H1 (cell line): ENCODE measurements around the gene SLC7A14. TPM values are rescaled to one million over a fixed set of nuclear protein-coding genes. Genes with fewer than 3 reads are reported as not detected.

ENCODE experiments used
- CTCF ChIA-PET: fragments of 300-600 bp; sonication (Branson Sonifier 250); formaldehyde crosslinking; loops from one replicate; lab custom pipeline; 2021; ENCODE audit not compliant: partially characterized antibody; lab: Charles Lee
- POLR2A ChIA-PET: fragments of 300-600 bp; sonication (Branson Sonifier 250); formaldehyde crosslinking; loops from one replicate; lab custom pipeline; 2021; ENCODE audit warnings: inconsistent platforms; ENCODE audit not compliant: partially characterized antibody; lab: Charles Lee
- DNase-seq, 2 experiments: peaks; one replicate each; pipeline versions ENCODE4 v3.0.0 to v3.0.0-alpha.2; 2010 to 2022; ENCODE audit warnings: low spot score in 2 of 2, low read depth in 1 of 2, mixed read lengths in 1 of 2
- FAIRE-seq: peaks from 2 replicates; lab custom pipeline; 2011; peaks lifted over from hg19 to GRCh38; lab: Jason Lieb, UNC
- H2AFZ ChIP-seq: 2 replicates; pipeline ENCODE4 v1.8.1; 2012; ENCODE audit warnings: low read length, inconsistent platforms
- H2AK5ac ChIP-seq: 2 replicates; pipeline ENCODE4 v1.6.1; 2013; ENCODE audit warnings: low read depth, low read length
- H2BK120ac ChIP-seq: replicated peaks from 2 replicates; pipeline ENCODE3; 2013; ENCODE audit warnings: low read depth, low read length, inconsistent platforms
- H2BK12ac ChIP-seq: 2 replicates; pipeline ENCODE4 v1.6.1; 2013; ENCODE audit warnings: low read depth, low read length
- H2BK15ac ChIP-seq: 2 replicates; pipeline ENCODE4 v1.6.1; 2013; ENCODE audit warnings: low read length
- H2BK20ac ChIP-seq: 2 replicates; pipeline ENCODE4 v1.6.1; 2013; ENCODE audit warnings: low read length
- H2BK5ac ChIP-seq: 2 replicates; pipeline ENCODE4 v1.6.1; 2013; ENCODE audit warnings: low read depth, low read length
- H3K14ac ChIP-seq: 2 replicates; pipeline ENCODE4 v1.6.1; 2013; ENCODE audit warnings: inconsistent platforms; ENCODE audit not compliant: insufficient read length
- H3K18ac ChIP-seq: 2 replicates; pipeline ENCODE4 v1.6.1; 2013; ENCODE audit warnings: low read length; ENCODE audit errors: extremely low read depth
- H3K23ac ChIP-seq: 2 replicates; pipeline ENCODE4 v1.6.1; 2013; ENCODE audit warnings: inconsistent platforms; ENCODE audit not compliant: insufficient read length
- H3K23me2 ChIP-seq: 2 replicates; pipeline ENCODE4 v1.6.1; 2013; ENCODE audit warnings: low read depth, low read length
- H3K27ac ChIP-seq: 2 replicates; pipeline ENCODE4 v1.6.1; 2011; ENCODE audit warnings: low read depth, low read length, inconsistent platforms
- H3K27me3 ChIP-seq, 4 experiments: replicated peaks in 1 of 4; 1 replicate in 1 of 4; 2 replicates in 3 of 4; pipeline versions ENCODE4 v1.6.1 to v1.8.1; 2011 to 2013; ENCODE audit warnings: low read length in 3 of 4, mild to moderate bottlenecking in 3 of 4, inconsistent platforms in 2 of 4, mixed read lengths in 2 of 4, moderate library complexity in 1 of 4; ENCODE audit not compliant: control insufficient read depth in 3 of 4, insufficient read depth in 3 of 4; ENCODE audit errors: extremely low read depth in 1 of 4
- H3K36me3 ChIP-seq, 4 experiments: 2 replicates each; pipeline versions ENCODE4 v1.6.1 to v1.8.1; 2011 to 2013; ENCODE audit warnings: mild to moderate bottlenecking in 4 of 4, low read length in 3 of 4, moderate library complexity in 2 of 4, control low read depth in 1 of 4, inconsistent platforms in 1 of 4; ENCODE audit not compliant: insufficient read depth in 4 of 4, control insufficient read depth in 2 of 4
- H3K4ac ChIP-seq: replicated peaks from 2 replicates; pipeline ENCODE3; 2013; ENCODE audit warnings: low read length, low read depth, mixed read lengths, inconsistent platforms; ENCODE audit not compliant: insufficient read length
- H3K4me1 ChIP-seq, 4 experiments: replicated peaks in 1 of 4; 1 replicate in 1 of 4; 2 replicates in 3 of 4; pipeline versions ENCODE4 v1.6.1 to v1.8.1; 2011 to 2013; ENCODE audit warnings: low read length in 3 of 4, inconsistent platforms in 2 of 4, mixed read lengths in 1 of 4; ENCODE audit not compliant: insufficient read depth in 4 of 4, control insufficient read depth in 3 of 4
- H3K4me2 ChIP-seq, 2 experiments: 2 replicates each; pipeline versions ENCODE4 v1.6.1 to v1.8.1; 2011 to 2013; ENCODE audit warnings: low read depth in 2 of 2, low read length in 2 of 2, control low read depth in 1 of 2, inconsistent platforms in 1 of 2, mild to moderate bottlenecking in 1 of 2; ENCODE audit not compliant: insufficient read depth in 1 of 2
- H3K4me3 ChIP-seq, 4 experiments: fragments of 200-600, 300-600 bp in 1 of 4; sonication (generic), shearing (Covaris generic), sonication (Bioruptor Twin) in 1 of 4; 2 replicates each; pipeline versions ENCODE4 v1.5.1 to v1.8.1; 2011 to 2016; ENCODE audit warnings: low read length in 4 of 4, low read depth in 3 of 4, control low read depth in 2 of 4, inconsistent platforms in 2 of 4, mild to moderate bottlenecking in 2 of 4, mixed read lengths in 1 of 4, moderate library complexity in 1 of 4; ENCODE audit not compliant: insufficient read depth in 2 of 4; ENCODE audit errors: extremely low read depth in 1 of 4
- H3K56ac ChIP-seq: replicated peaks from 2 replicates; pipeline ENCODE3; 2013; ENCODE audit warnings: low read depth, mild to moderate bottlenecking, mixed read lengths, low read length, inconsistent platforms; ENCODE audit not compliant: insufficient read length
- H3K79me1 ChIP-seq: 2 replicates; pipeline ENCODE4 v1.6.1; 2013; ENCODE audit warnings: low read depth, low read length, control low read depth
- H3K79me2 ChIP-seq, 2 experiments: 2 replicates each; pipeline versions ENCODE4 v1.6.1 to v1.8.1; 2012 to 2013; ENCODE audit warnings: low read length in 2 of 2, mild to moderate bottlenecking in 2 of 2, inconsistent platforms in 1 of 2; ENCODE audit not compliant: insufficient read depth in 2 of 2, control insufficient read depth in 1 of 2
- H3K9ac ChIP-seq, 4 experiments: replicated peaks in 1 of 4; 1 replicate in 1 of 4; 2 replicates in 3 of 4; pipeline versions ENCODE4 v1.6.1 to v1.8.1; 2011 to 2013; ENCODE audit warnings: low read depth in 3 of 4, low read length in 3 of 4, control low read depth in 2 of 4, mild to moderate bottlenecking in 2 of 4, moderate library complexity in 2 of 4, inconsistent platforms in 1 of 4; ENCODE audit errors: extremely low read depth in 1 of 4
- H3K9me3 ChIP-seq, 2 experiments: 2 replicates each; pipeline versions ENCODE4 v1.6.1 to v1.8.1; 2012 to 2013; ENCODE audit warnings: mild to moderate bottlenecking in 2 of 2, moderate library complexity in 2 of 2, control low read depth in 1 of 2, inconsistent platforms in 1 of 2, low read depth in 1 of 2, low read length in 1 of 2, mixed read lengths in 1 of 2; ENCODE audit not compliant: insufficient read depth in 2 of 2
- H4K20me1 ChIP-seq, 2 experiments: replicated peaks in 1 of 2; 2 replicates each; pipeline versions ENCODE3 to v1.8.1; 2011 to 2013; ENCODE audit warnings: inconsistent platforms in 2 of 2, low read length in 2 of 2, mild to moderate bottlenecking in 1 of 2; ENCODE audit not compliant: insufficient read depth in 2 of 2, control insufficient read depth in 1 of 2
- H4K5ac ChIP-seq: 2 replicates; pipeline ENCODE4 v1.6.1; 2013; ENCODE audit warnings: low read length, low read depth, mixed read lengths, inconsistent platforms; ENCODE audit not compliant: insufficient read length
- H4K8ac ChIP-seq: 2 replicates; pipeline ENCODE4 v1.8.0; 2013; ENCODE audit warnings: mild to moderate bottlenecking, moderate library complexity, low read length, inconsistent platforms; ENCODE audit not compliant: insufficient read depth; ENCODE audit errors: extremely low read depth
- H4K91ac ChIP-seq: replicated peaks from 2 replicates; pipeline ENCODE3; 2013; ENCODE audit warnings: low read length, mixed read lengths, inconsistent platforms; ENCODE audit not compliant: insufficient read length
- BCL11A ChIP-seq, 2 experiments: IDR thresholded peaks; one replicate each; pipeline ENCODE4 v1.6.1; 2011; ENCODE audit warnings: low read depth in 2 of 2, low read length in 2 of 2, mild to moderate bottlenecking in 2 of 2
- CHD1 ChIP-seq: IDR thresholded peaks from 2 replicates; pipeline ENCODE4 v1.6.1; 2012; ENCODE audit warnings: low read depth, low read length, improper control_type of control experiment
- CHD2 ChIP-seq: IDR thresholded peaks from 2 replicates; pipeline ENCODE4 v1.6.1; 2012; ENCODE audit warnings: low read length, improper control_type of control experiment
- EP300 ChIP-seq, 2 experiments: IDR thresholded peaks; 1 replicate in 1 of 2; 2 replicates in 1 of 2; pipeline ENCODE4 v1.6.1; 2011 to 2012; ENCODE audit warnings: low read depth in 2 of 2, low read length in 2 of 2, mild to moderate bottlenecking in 2 of 2, borderline replicate concordance in 1 of 2, inconsistent platforms in 1 of 2, moderate library complexity in 1 of 2
- JUND ChIP-seq: IDR thresholded peaks from 2 replicates; pipeline ENCODE4 v1.6.1; 2011; ENCODE audit warnings: mild to moderate bottlenecking, improper control_type of control experiment, low read length
- KDM1A ChIP-seq: fragments of 200-600, 300-600 bp; sonication (generic); IDR thresholded peaks from 2 replicates; pipeline ENCODE4 v1.7.1; 2016; ENCODE audit warnings: mild to moderate bottlenecking, low read length, borderline replicate concordance
- KDM5A ChIP-seq: fragments of 200-600 bp; IDR thresholded peaks from 2 replicates; pipeline ENCODE4 v1.7.1; 2012; ENCODE audit warnings: mild to moderate bottlenecking, low read length, inconsistent platforms, mixed read lengths
- MAX ChIP-seq: IDR thresholded peaks from 2 replicates; pipeline ENCODE4 v1.6.1; 2012; ENCODE audit warnings: inconsistent platforms
- NANOG ChIP-seq: IDR thresholded peaks from 2 replicates; pipeline ENCODE4 v1.6.1; 2011; ENCODE audit warnings: low read length, low read depth, mild to moderate bottlenecking, inconsistent platforms; ENCODE audit not compliant: insufficient read depth, poor library complexity, severe bottlenecking
- RBBP5 ChIP-seq: IDR thresholded peaks from 2 replicates; pipeline ENCODE4 v1.7.1; 2012; ENCODE audit warnings: low read depth, mild to moderate bottlenecking, inconsistent platforms, low read length, moderate library complexity, borderline replicate concordance
- RNF2 ChIP-seq: fragments of 200-900, 300-1000 bp; sonication (generic); IDR thresholded peaks from 2 replicates; pipeline ENCODE4 v1.7.1; 2016; ENCODE audit warnings: borderline replicate concordance, low read depth, mild to moderate bottlenecking, antibody characterized with exemption, low read length; ENCODE audit not compliant: poor library complexity, severe bottlenecking; ENCODE audit errors: missing control alignments
- SIRT6 ChIP-seq: IDR thresholded peaks from one replicate; pipeline ENCODE4 v1.7.1; 2012; ENCODE audit warnings: low read length, inconsistent platforms
- SIX5 ChIP-seq: IDR thresholded peaks from 2 replicates; pipeline ENCODE4 v1.6.1; 2011; ENCODE audit warnings: mild to moderate bottlenecking, low read depth, low read length
- SP2 ChIP-seq: IDR thresholded peaks from 2 replicates; pipeline ENCODE4 v1.6.1; 2012; ENCODE audit warnings: mild to moderate bottlenecking, low read length, inconsistent platforms
- YY1 ChIP-seq: IDR thresholded peaks from 2 replicates; pipeline ENCODE4 v1.6.1; 2011; ENCODE audit warnings: low read depth, mild to moderate bottlenecking, low read length
- WGBS, 2 experiments: shearing (Covaris generic) in 1 of 2; methylation state at CpG; one replicate each; pipeline versions ENCODE4 v1.1.6 to v1.1.7; 2013 to 2015; ENCODE audit warnings: low lambda C conversion rate in 2 of 2, mixed read lengths in 2 of 2, inconsistent platforms in 1 of 2, low coverage in 1 of 2, missing lambda C conversion rate in 1 of 2; ENCODE audit not compliant: insufficient replicate concordance in 2 of 2, insufficient coverage in 1 of 2, insufficient read length in 1 of 2; ENCODE audit errors: extremely low coverage in 1 of 2, missing lambda C conversion rate in 1 of 2; 5-methylcytosine and 5-hydroxymethylcytosine counted together
- polyA plus RNA-seq, 7 experiments: library from polyadenylated mRNA; depleted of rRNA in 3 of 7; stranded (reverse) in 5 of 7; unstranded in 2 of 7; fragments of >200 nt in 5 of 7; fragments of 200-250 nt in 2 of 7; gene quantifications; 1 replicate in 5 of 7; 2 replicates in 1 of 7; 4 replicates in 1 of 7; pipeline versions ENCODE4 v1.2.1 to v1.2.3, GENCODE V29; 2011 to 2013; ENCODE audit warnings: missing spikeins in 2 of 7, mixed read lengths in 2 of 7
- total RNA-seq: library from RNA; stranded (reverse); fragmentation: NEBNext Ultra II Directional; extraction: Animal tissue kit (Norgen Biotek cat#: 25700); gene quantifications from 2 replicates; pipeline ENCODE4 v1.2.1, GENCODE V29; 2021

Gene SLC7A14
- total and polyA plus RNA-seq, 2 of the 8 experiments (the other 6 are each of a cell fraction or from before 2014, with no cell fraction given), result 0.21 to 0.95 TPM

- H2BK20ac ChIP-seq, result no peak overlapping the region
- no peak overlapping the region for H3K4me2 ChIP-seq
- ChIA-PET POLR2A (no interaction called here), CTCF (interaction anchor here (1.2 to 10.9 kb wide), 12 partner anchors 13 to 312 kb away, joined by 3 to 156 read pairs (median 5); partner anchors contain the start of gene CLDN11)
- H3K14ac ChIP-seq, result no peak overlapping the region
- H4K8ac ChIP-seq, result no peak overlapping the region
- H3K4me1 ChIP-seq, result no peaks in the 10 kb centered on the region
- DNase-seq (no peak), FAIRE-seq (no peak)
- H3K23me2 ChIP-seq, result no peaks in the 10 kb centered on the region
- no peak overlapping the region for H3K23ac ChIP-seq
- no peak overlapping the region for H3K27ac ChIP-seq
- H2BK120ac ChIP-seq, result no peak overlapping the region
- no peak overlapping the region for H3K56ac ChIP-seq
- H2BK15ac ChIP-seq, result no peak overlapping the region
- H3K36me3 ChIP-seq, result no peaks in the 10 kb centered on the region
- H2BK5ac ChIP-seq, result no peak overlapping the region
- H3K79me2 ChIP-seq, result no peaks in the 10 kb centered on the region
- H2AFZ ChIP-seq, result no peak overlapping the region
- H3K4me3 ChIP-seq, result no peak overlapping the region
- H2AK5ac ChIP-seq, result no peak overlapping the region
- whole genome bisulfite sequencing, 2 experiments, result 98% methylated on average over 2 of the region's 2 CpGs; no CpG with 5 or more reads in 1 of the 2 experiments
- H4K20me1 ChIP-seq, result no peaks in the 10 kb centered on the region
- H3K4ac ChIP-seq, result no peak overlapping the region
- no peaks in the 10 kb centered on the region for H3K9me3 ChIP-seq
- no peak overlapping the region for H3K18ac ChIP-seq
- no peaks in the 10 kb centered on the region for H3K27me3 ChIP-seq
- H4K91ac ChIP-seq, result no peak overlapping the region
- H4K5ac ChIP-seq, result no peak overlapping the region
- no peaks in the 10 kb centered on the region for H3K79me1 ChIP-seq
- no peak overlapping the region for H2BK12ac ChIP-seq
- no peak overlapping the region for H3K9ac ChIP-seq
- no peak for TF ChIP-seq MAX
- TF ChIP-seq RBBP5, result no peak
- TF ChIP-seq RNF2, result no peak
- no peak for TF ChIP-seq EP300 (IDR thresholded peaks at IDR 0.05; ENCODE audit: borderline replicate concordance in 1 of 2, low read depth in 2 of 2, low read length in 2 of 2)
- no peak for TF ChIP-seq BCL11A (IDR thresholded peaks at IDR 0.05; ENCODE audit: low read depth in 2 of 2, low read length in 2 of 2)
- TF ChIP-seq SP2, result no peak
- TF ChIP-seq CHD1, result no peak
- TF ChIP-seq SIRT6, result no peak
- no peak for TF ChIP-seq KDM1A
- TF ChIP-seq YY1, result no peak
- no peak for TF ChIP-seq NANOG
- TF ChIP-seq KDM5A, result no peak
- no peak for TF ChIP-seq JUND
- TF ChIP-seq CHD2, result no peak
- TF ChIP-seq SIX5, result no peak
Measured at GRCh38 chr3:170500462-170500861, 85.4 kb downstream of the SLC7A14 start.
